HEK293 (cell line): ENCODE data around the gene FSCN2.

Experiments
- CTCF ChIA-PET: fragments of 350-600 bp; formaldehyde crosslinking; extraction: SDS; loops from one replicate; lab custom pipeline; 2021; ENCODE audit warnings: antibody characterized with exemption; lab: Yijun Ruan, JAX
- POLR2A ChIA-PET: fragments of 300-600 bp; formaldehyde crosslinking; extraction: SDS; loops from one replicate; lab custom pipeline; 2020; ENCODE audit warnings: antibody characterized with exemption, inconsistent platforms; lab: Yijun Ruan, JAX
- H3K27ac ChIP-seq: fragments of 200-500 bp; sonication (Bioruptor generic); 2 replicates; pipeline ENCODE4 v1.5.1; 2014; ENCODE audit warnings: low read depth, low read length, control low read depth, inconsistent platforms; ENCODE audit errors: extremely low read depth
- H3K36me3 ChIP-seq, 2 experiments: fragments of 200-500 bp in 1 of 2; sonication (Bioruptor generic) in 1 of 2; 1 replicate in 1 of 2; 2 replicates in 1 of 2; pipeline ENCODE4 v1.5.1; 2014 to 2017; ENCODE audit warnings: inconsistent platforms in 2 of 2, low read length in 2 of 2; ENCODE audit not compliant: control insufficient read depth in 2 of 2, insufficient read depth in 1 of 2
- H3K4me1 ChIP-seq: fragments of 200-500 bp; sonication (Bioruptor generic); 2 replicates; pipeline ENCODE4 v1.5.1; 2014; ENCODE audit warnings: mild to moderate bottlenecking, low read length, inconsistent platforms; ENCODE audit not compliant: control insufficient read depth, insufficient read depth
- H3K4me3 ChIP-seq: 2 replicates; pipeline ENCODE4 v1.5.1; 2011; ENCODE audit warnings: low read depth, mild to moderate bottlenecking, control low read depth, low read length, moderate library complexity
- H3K9me3 ChIP-seq: fragments of 200-500 bp; sonication (Bioruptor generic); 2 replicates; pipeline ENCODE4 v1.5.1; 2014; ENCODE audit warnings: low read depth, low read length, inconsistent platforms; ENCODE audit not compliant: control insufficient read depth, insufficient read depth
- CTCF ChIP-seq: fragments of 450-650 bp; formaldehyde crosslinking; IDR thresholded peaks from 2 replicates; pipeline ENCODE4 v1.5.1; 2016; ENCODE audit warnings: missing biosample characterization, missing genetic modification characterization
- EGR2 ChIP-seq: fragments of 450-650 bp; formaldehyde crosslinking; IDR thresholded peaks from 2 replicates; pipeline ENCODE4 v1.5.1; 2016; ENCODE audit warnings: low read depth, missing biosample characterization, missing genetic modification characterization
- FEZF1 ChIP-seq: fragments of 450-650 bp; formaldehyde crosslinking; IDR thresholded peaks from 2 replicates; pipeline ENCODE4 v1.5.1; 2016; ENCODE audit warnings: missing biosample characterization, missing genetic modification characterization
- HIC1 ChIP-seq: fragments of 450-650 bp; formaldehyde crosslinking; IDR thresholded peaks from 2 replicates; pipeline ENCODE4 v1.5.1; 2016; ENCODE audit warnings: missing biosample characterization, missing genetic modification characterization
- HOXD13 ChIP-seq: sonication (generic); formaldehyde crosslinking; IDR thresholded peaks from 2 replicates; pipeline ENCODE4 v1.8.0; 2022; ENCODE audit warnings: missing genetic modification reagents, borderline replicate concordance
- KLF9 ChIP-seq: fragments of 450-650 bp; formaldehyde crosslinking; IDR thresholded peaks from 2 replicates; pipeline ENCODE4 v1.5.1; 2016; ENCODE audit warnings: missing biosample characterization, missing genetic modification characterization, low read depth
- REST ChIP-seq: fragments of 450-650 bp; formaldehyde crosslinking; IDR thresholded peaks from 2 replicates; pipeline ENCODE4 v1.5.1; 2016; ENCODE audit warnings: missing biosample characterization, missing genetic modification characterization
- SCRT1 ChIP-seq: fragments of 450-650 bp; formaldehyde crosslinking; IDR thresholded peaks from 2 replicates; pipeline ENCODE4 v1.5.1; 2016; ENCODE audit warnings: missing biosample characterization, missing genetic modification characterization, borderline replicate concordance
- SCRT2 ChIP-seq: fragments of 450-650 bp; formaldehyde crosslinking; IDR thresholded peaks from 2 replicates; pipeline ENCODE4 v1.5.1; 2016; ENCODE audit warnings: missing biosample characterization, missing genetic modification characterization
- SETDB1 ChIP-seq: IDR thresholded peaks from one replicate; pipeline ENCODE4 v1.6.1; 2017; ENCODE audit warnings: mild to moderate bottlenecking, low read length, moderate library complexity, mixed read lengths; ENCODE audit not compliant: insufficient read length
- SP3 ChIP-seq: fragments of 450-650 bp; formaldehyde crosslinking; IDR thresholded peaks from 2 replicates; pipeline ENCODE4 v1.5.1; 2016; ENCODE audit warnings: missing biosample characterization, missing genetic modification characterization
- SP7 ChIP-seq: fragments of 450-650 bp; formaldehyde crosslinking; IDR thresholded peaks from 2 replicates; pipeline ENCODE4 v1.5.1; 2016; ENCODE audit warnings: missing biosample characterization, missing genetic modification characterization
- ZBTB8A ChIP-seq: fragments of 450-650 bp; formaldehyde crosslinking; IDR thresholded peaks from 2 replicates; pipeline ENCODE4 v1.5.1; 2016; ENCODE audit warnings: missing biosample characterization, missing genetic modification characterization
- ZNF121 ChIP-seq: fragments of 450-650 bp; formaldehyde crosslinking; IDR thresholded peaks from 2 replicates; pipeline ENCODE4 v1.5.1; 2016; ENCODE audit warnings: missing biosample characterization, missing genetic modification characterization
- ZNF174 ChIP-seq: fragments of 450-650 bp; formaldehyde crosslinking; IDR thresholded peaks from 2 replicates; pipeline ENCODE4 v1.5.0; 2017; ENCODE audit warnings: missing biosample characterization, mild to moderate bottlenecking, missing genetic modification characterization
- ZNF221 ChIP-seq: fragments of 450-650 bp; formaldehyde crosslinking; IDR thresholded peaks from 2 replicates; pipeline ENCODE4 v1.5.1; 2017; ENCODE audit warnings: missing biosample characterization, missing genetic modification characterization, borderline replicate concordance
- ZNF23 ChIP-seq: fragments of 450-650 bp; formaldehyde crosslinking; IDR thresholded peaks from 2 replicates; pipeline ENCODE4 v1.5.1; 2016; ENCODE audit warnings: missing biosample characterization, missing genetic modification characterization, borderline replicate concordance
- ZNF335 ChIP-seq: fragments of 450-650 bp; formaldehyde crosslinking; conservative IDR thresholded peaks from 2 replicates; pipeline ENCODE4 v1.5.1; 2016; ENCODE audit warnings: missing biosample characterization, missing genetic modification characterization
- ZNF37A ChIP-seq: fragments of 450-650 bp; IDR thresholded peaks from 2 replicates; pipeline ENCODE4 v1.5.1; 2018; ENCODE audit warnings: missing biosample characterization, missing genetic modification characterization
- ZNF391 ChIP-seq: fragments of 450-650 bp; formaldehyde crosslinking; IDR thresholded peaks from 2 replicates; pipeline ENCODE4 v1.5.1; 2016; ENCODE audit warnings: low read depth, missing biosample characterization, missing genetic modification characterization, borderline replicate concordance
- ZNF555 ChIP-seq: fragments of 450-650 bp; formaldehyde crosslinking; conservative IDR thresholded peaks from 2 replicates; pipeline ENCODE4 v1.5.1; 2017; ENCODE audit warnings: missing biosample characterization, mild to moderate bottlenecking, missing genetic modification characterization, inconsistent platforms
- ZNF580 ChIP-seq: fragments of 450-650 bp; formaldehyde crosslinking; IDR thresholded peaks from 2 replicates; pipeline ENCODE4 v1.5.1; 2016; ENCODE audit warnings: missing biosample characterization, missing genetic modification characterization
- ZNF670 ChIP-seq: fragments of 450-650 bp; formaldehyde crosslinking; IDR thresholded peaks from 2 replicates; pipeline ENCODE4 v1.5.1; 2016; ENCODE audit warnings: missing biosample characterization, missing genetic modification characterization, low read depth
- ZNF677 ChIP-seq: fragments of 450-650 bp; IDR thresholded peaks from 2 replicates; pipeline ENCODE4 v1.5.0; 2018; ENCODE audit warnings: missing biosample characterization, mild to moderate bottlenecking, missing genetic modification characterization, moderate library complexity
- ZNF776 ChIP-seq: fragments of 450-650 bp; formaldehyde crosslinking; IDR thresholded peaks from 2 replicates; pipeline ENCODE4 v1.5.0; 2017; ENCODE audit warnings: missing biosample characterization, missing genetic modification characterization, borderline replicate concordance
- ZSCAN18 ChIP-seq: fragments of 450-650 bp; formaldehyde crosslinking; IDR thresholded peaks from 2 replicates; pipeline ENCODE4 v1.5.1; 2016; ENCODE audit warnings: missing biosample characterization, missing genetic modification characterization
- ZSCAN5A ChIP-seq: fragments of 450-650 bp; formaldehyde crosslinking; IDR thresholded peaks from 2 replicates; pipeline ENCODE4 v1.5.1; 2016; ENCODE audit warnings: missing biosample characterization, missing genetic modification characterization

The FSCN2 gene

GRCh38 chr17:81553018-81553615, 24.9 kb downstream of the FSCN2 start:
- H3K36me3 ChIP-seq = peaks cover 4 to 47% of the 10 kb centered on the region in 2 experiments; a peak in 2 of 3 replicates
- ChIA-PET POLR2A (interaction anchor here (0.5 to 3.4 kb wide), 17 partner anchors 10 to 564 kb away, joined by 3 to 48 read pairs (median 5); partner anchors contain the start of genes ACTG1, ARL16, CCDC137 and HGS), CTCF (interaction anchor here (0.6 to 3.9 kb wide), 8 partner anchors 11 to 300 kb away, joined by 3 to 23 read pairs (median 3); no protein-coding TSS in a partner anchor)
- no peak for TF ChIP-seq ZNF555 (tag by site-specific recombination)
- 0 out of 2 replicates have a peak, but pooled peaks have one; percentile 41 for TF ChIP-seq ZNF335 (tag by site-specific recombination)
- TF ChIP-seq ZSCAN5A (tag by site-specific recombination) = no peak
- TF ChIP-seq ZNF221 (tag by site-specific recombination) = no peak
- no peak for TF ChIP-seq ZNF37A (tag by site-specific recombination)
- TF ChIP-seq REST = no peak
- TF ChIP-seq ZBTB8A (tag by site-specific recombination) = peak; percentile 51; the same call in 1 of the 2 replicates
- TF ChIP-seq HIC1 = no peak
- no peak for TF ChIP-seq ZNF670 (tag by site-specific recombination)
- no peak for TF ChIP-seq ZNF121 (tag by site-specific recombination)
- TF ChIP-seq ZNF776 = no peak
- peak; percentile 53; the same call in 1 of the 2 replicates for TF ChIP-seq SCRT2
- no peak for TF ChIP-seq ZNF677 (tag by site-specific recombination)
- TF ChIP-seq CTCF (tag by site-specific recombination) = peak; percentile 46; the same call in 1 of the 2 replicates
- TF ChIP-seq SP3 (tag by site-specific recombination) = peak; percentile 80
- TF ChIP-seq SCRT1 (tag by site-specific recombination) = no peak; the same call in 1 of the 2 replicates
- no peak for TF ChIP-seq EGR2 (tag by site-specific recombination)
- no peak for TF ChIP-seq SETDB1
- TF ChIP-seq KLF9 (tag by site-specific recombination) = peak; percentile 83
- no peak for TF ChIP-seq ZNF580 (tag by site-specific recombination)
- no peak for TF ChIP-seq ZNF23 (tag by site-specific recombination)
- no peak for TF ChIP-seq HOXD13 (CRISPR knock-in tag)
- no peak for TF ChIP-seq SP7 (tag by site-specific recombination)
- no peak for TF ChIP-seq ZSCAN18 (tag by site-specific recombination)
- TF ChIP-seq ZNF174 (tag by site-specific recombination) = no peak
- no peak for TF ChIP-seq FEZF1 (tag by site-specific recombination)
- TF ChIP-seq ZNF391 = no peak

More at GRCh38 chr17:81553018-81553615, 24.9 kb downstream of the FSCN2 start:
- Histone ChIP-seq H3K4me1 (peaks cover 12% of the 10 kb centered on the region), H3K27ac (peak overlapping the region; percentile 74), H3K4me3 (peak overlapping the region; percentile 86), H3K9me3 (no peaks in the 10 kb centered on the region)
